Naive thymus-derived CD8-positive, alpha-beta T cell (primary cell): ENCODE data around the gene SUSD4. TPM values are rescaled to one million over a fixed set of nuclear protein-coding genes. Genes with fewer than 3 reads are reported as not detected.

ENCODE experiments used
- ATAC-seq, 2 donors: fragments of 150-1000 bp; cut with Tn5 transposase in 1 of 2; sonication (Bioruptor Pico), chemical (Tn5 transposase) in 1 of 2; 1 replicate in 1 of 2; 2 replicates in 1 of 2; pipeline ENCODE4 v1.10.0; 2021; ENCODE audit warnings: mild to moderate bottlenecking in 2 of 2, moderate library complexity in 2 of 2
- POLR2A ChIA-PET: fragments of 350-600 bp; sonication (Branson Sonifier 250); formaldehyde crosslinking; loops from one replicate; lab custom pipeline; 2021; ENCODE audit warnings: antibody characterized with exemption; lab: Charles Lee
- DNase-seq, 10 donors: peaks; one replicate each; pipeline versions ENCODE4 v3.0.0 to v3.0.0-alpha.2; 2020 to 2022
- H3K27ac Mint-ChIP-seq, 10 donors: one replicate each; pipeline ENCODE4 v1.8.0; 2020 to 2022; ENCODE audit warnings: mild to moderate bottlenecking in 10 of 10, mixed read lengths in 10 of 10, moderate library complexity in 4 of 10, inconsistent platforms in 1 of 10
- H3K27me3 Mint-ChIP-seq, 5 donors: one replicate each; pipeline ENCODE4 v1.8.0; 2021 to 2022; ENCODE audit warnings: mixed read lengths in 5 of 5
- H3K36me3 Mint-ChIP-seq, 3 donors: one replicate each; pipeline ENCODE4 v1.8.0; 2020 to 2022; ENCODE audit warnings: mixed read lengths in 3 of 3, mild to moderate bottlenecking in 2 of 3, inconsistent platforms in 1 of 3
- H3K4me1 Mint-ChIP-seq, 4 donors: one replicate each; pipeline ENCODE4 v1.8.0; 2021 to 2022; ENCODE audit warnings: mixed read lengths in 4 of 4
- H3K4me3 Mint-ChIP-seq, 10 donors: one replicate each; pipeline ENCODE4 v1.8.0; 2020 to 2022; ENCODE audit warnings: mild to moderate bottlenecking in 10 of 10, mixed read lengths in 10 of 10, moderate library complexity in 6 of 10, inconsistent platforms in 1 of 10
- H3K9me3 Mint-ChIP-seq, 9 donors: one replicate each; pipeline ENCODE4 v1.8.0; 2020 to 2022; ENCODE audit warnings: mixed read lengths in 9 of 9, mild to moderate bottlenecking in 3 of 9, inconsistent platforms in 1 of 9, moderate library complexity in 1 of 9
- polyA plus RNA-seq, 3 donors: library from polyadenylated mRNA; unstranded; fragments of 300-500 nt; fragmentation: Illumina TruSeq; gene quantifications; one replicate each; pipeline ENCODE4 v1.2.3, GENCODE V29; 2021
- total RNA-seq, 8 experiments: library from RNA in 2 of 8; stranded (reverse) in 2 of 8; gene quantifications; one replicate each; pipeline ENCODE4 v1.2.3 and lab custom pipeline; 2021 to 2026

The SUSD4 gene
- total and polyA plus RNA-seq, 5 experiments from 2014 or later = 0.52 to 7.8 (median 2.6) TPM

- Mint-ChIP-seq H3K27ac (no peak overlapping the region), H3K4me3 (no peak overlapping the region), H3K27me3 (peaks cover 0 to 5% (median 0%) of the 10 kb centered on the region in 5 donors), H3K4me1 (peaks cover 16 to 41% (median 38%) of the 10 kb centered on the region in 4 donors), H3K36me3 (no peaks in the 10 kb centered on the region), H3K9me3 (peaks cover 0 to 8% (median 2%) of the 10 kb centered on the region in 9 donors)
- POLR2A ChIA-PET = no interaction called here
- ATAC-seq (no peak), DNase-seq (no peak)
Measured at GRCh38 chr1:223242971-223243370, 121.0 kb downstream of the SUSD4 start.

DNA sequence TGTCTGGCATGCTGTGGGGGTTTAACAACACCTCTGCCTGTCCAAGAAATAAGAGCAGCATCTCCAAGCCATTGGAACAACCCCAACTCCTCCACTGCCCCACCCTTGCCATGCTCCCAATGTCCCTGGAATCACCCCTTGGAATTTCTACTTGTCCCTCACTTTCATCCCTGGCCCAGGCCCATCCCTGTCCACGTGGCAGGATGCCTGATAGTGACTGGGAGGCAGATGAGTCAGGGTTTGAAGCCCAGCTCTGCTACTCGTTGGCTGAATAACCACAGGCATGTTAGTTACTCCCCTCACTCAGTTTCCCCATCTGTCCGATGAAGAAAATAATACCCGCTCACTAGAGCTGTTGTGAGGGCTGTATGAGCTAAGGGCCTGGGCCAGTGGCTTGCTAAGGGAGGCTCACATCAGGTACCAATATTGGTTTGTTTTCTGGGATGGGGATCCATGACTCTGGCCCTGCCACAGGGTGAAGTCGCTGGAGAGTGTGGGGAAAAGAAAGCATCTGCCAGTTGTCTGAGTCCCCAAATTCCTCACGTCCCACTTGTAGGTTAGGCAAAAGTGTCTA, 121.5 kb downstream of the SUSD4 start:
- H3K27ac Mint-ChIP-seq = peak overlapping the region in 3 of 10 donors; percentile 19 to 72 (median 21)

GRCh38 chr1:223240122-223240521, 123.9 kb downstream of the SUSD4 start:
- POLR2A ChIA-PET = interaction anchor here (0.7 kb wide), 1 partner anchor 622 kb away, joined by 3 read pairs; the partner anchor contains the start of gene MIA3
- Mint-ChIP-seq H3K36me3 (peaks cover 0 to 8% (median 5%) of the 10 kb centered on the region in 3 donors), H3K4me1 (peaks cover 17 to 37% (median 34%) of the 10 kb centered on the region in 4 donors), H3K27ac (peak overlapping the region in 3 of 10 donors; percentile 57 to 90 (median 73)), H3K9me3 (peaks cover 1 to 29% (median 9%) of the 10 kb centered on the region in 9 donors), H3K4me3 (peak overlapping the region in 1 of 10 donors; percentile 57), H3K27me3 (no peaks in the 10 kb centered on the region)
- ATAC-seq (no peak), DNase-seq (no peak)

More for the DNA sequence above, 121.5 kb downstream of the SUSD4 start:
- no peaks in the 10 kb centered on the region for H3K36me3 Mint-ChIP-seq
- DNase-seq = no peak
- H3K4me1 Mint-ChIP-seq = peaks cover 16 to 37% (median 36%) of the 10 kb centered on the region in 4 donors
- POLR2A ChIA-PET = no interaction called here
- H3K4me3 Mint-ChIP-seq = no peak overlapping the region
- ATAC-seq = no peak
- H3K27me3 Mint-ChIP-seq = peaks cover 0 to 5% (median 0%) of the 10 kb centered on the region in 5 donors
- peaks cover 0 to 13% (median 2%) of the 10 kb centered on the region in 9 donors for H3K9me3 Mint-ChIP-seq

GRCh38 chr1:223235091-223235490, 128.9 kb downstream of the SUSD4 start:
- Mint-ChIP-seq H3K4me1 (peaks cover 23 to 55% (median 54%) of the 10 kb centered on the region in 4 donors), H3K27ac (peak overlapping the region in 6 of 10 donors; percentile 8 to 87 (median 68)), H3K36me3 (peaks cover 0 to 8% (median 5%) of the 10 kb centered on the region in 3 donors), H3K27me3 (no peaks in the 10 kb centered on the region), H3K4me3 (peak overlapping the region in 3 of 10 donors; percentile 34 to 57 (median 44)), H3K9me3 (peaks cover 1 to 29% (median 9%) of the 10 kb centered on the region in 9 donors)
- POLR2A ChIA-PET = no interaction called here
- DNase-seq = no peak
- peak in 1 of 2 donors; percentile 42 for ATAC-seq

DNA sequence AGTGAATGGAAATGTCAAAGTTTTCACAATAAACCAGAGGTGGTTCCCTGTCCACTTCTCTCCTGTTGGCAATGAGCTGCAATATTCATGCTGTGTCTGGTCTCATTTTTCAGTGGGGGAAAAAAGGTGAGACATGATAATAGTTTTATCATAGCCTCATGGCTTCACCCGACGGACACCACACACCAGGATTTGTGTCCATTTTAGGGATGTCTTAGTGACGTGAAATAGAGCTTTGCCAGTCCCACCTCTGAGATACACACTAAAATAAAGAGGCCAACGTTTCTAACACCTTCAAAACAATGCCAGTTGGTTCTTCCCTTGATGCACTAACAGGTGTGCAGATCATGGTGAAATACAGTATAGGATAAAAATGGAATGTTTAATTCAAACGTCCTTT, 129.4 kb downstream of the SUSD4 start:
- Mint-ChIP-seq H3K36me3 (peaks cover 0 to 8% (median 5%) of the 10 kb centered on the region in 3 donors), H3K4me1 (peaks cover 27 to 58% (median 56%) of the 10 kb centered on the region in 4 donors), H3K9me3 (peaks cover 1 to 29% (median 9%) of the 10 kb centered on the region in 9 donors), H3K27me3 (no peaks in the 10 kb centered on the region), H3K27ac (peak overlapping the region in 8 of 10 donors; percentile 8 to 87 (median 74)), H3K4me3 (peak overlapping the region in 5 of 10 donors; percentile 5 to 57 (median 34))
- DNase-seq (no peak), ATAC-seq (no peak)
- POLR2A ChIA-PET = no interaction called here

- no peaks in the 10 kb centered on the region for H3K27me3 Mint-ChIP-seq
- ATAC-seq = no peak
- H3K4me1 Mint-ChIP-seq = peaks cover 27 to 61% (median 60%) of the 10 kb centered on the region in 4 donors
- POLR2A ChIA-PET = no interaction called here
- peak overlapping the region in 5 of 10 donors; percentile 8 to 74 (median 66) for H3K27ac Mint-ChIP-seq
- peaks cover 0 to 8% (median 5%) of the 10 kb centered on the region in 3 donors for H3K36me3 Mint-ChIP-seq
- no peak for DNase-seq
- peaks cover 1 to 29% (median 9%) of the 10 kb centered on the region in 9 donors for H3K9me3 Mint-ChIP-seq
- peak overlapping the region in 1 of 10 donors; percentile 57 for H3K4me3 Mint-ChIP-seq
Measured at GRCh38 chr1:223234170-223234514, 129.8 kb downstream of the SUSD4 start.

DNA sequence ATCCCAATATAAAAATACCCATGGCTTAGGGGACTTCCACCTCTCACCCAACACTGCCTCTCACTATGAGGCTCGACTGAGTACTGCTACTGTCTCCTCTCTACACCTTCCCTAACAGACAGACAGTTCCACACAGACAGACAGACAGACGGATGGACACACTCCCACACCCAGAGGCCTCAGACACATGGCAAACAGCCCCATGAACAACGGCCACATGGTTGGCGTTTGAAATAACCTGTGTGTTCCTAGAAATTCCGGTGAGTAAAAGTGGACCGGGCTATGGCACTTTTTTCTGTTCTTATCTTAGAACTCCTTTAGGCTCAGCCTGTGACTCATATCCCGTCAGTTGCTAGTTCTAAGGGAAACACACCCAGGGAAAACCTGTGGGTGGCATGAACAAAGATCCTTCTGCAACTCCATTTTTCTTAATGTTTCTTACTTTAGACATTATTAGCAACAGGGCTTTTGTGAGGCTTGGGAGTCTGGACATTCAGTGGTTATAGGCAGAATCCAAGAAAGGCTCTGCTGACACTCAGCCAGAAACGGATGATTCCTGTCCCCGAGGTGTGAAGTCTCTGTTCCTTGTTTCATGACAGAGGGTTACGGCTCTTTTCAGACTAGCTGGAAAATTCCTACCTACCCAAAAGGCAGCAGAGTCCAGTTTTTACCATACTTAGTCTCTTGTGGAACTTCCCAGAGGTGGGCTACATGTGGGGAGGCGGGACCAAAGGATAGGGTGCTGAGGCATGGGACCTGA, 130.4 kb downstream of the SUSD4 start:
- Mint-ChIP-seq H3K27me3 (no peaks in the 10 kb centered on the region), H3K9me3 (peaks cover 1 to 27% (median 9%) of the 10 kb centered on the region in 9 donors), H3K27ac (peak overlapping the region in 3 of 10 donors; percentile 7 to 70 (median 66)), H3K4me1 (peaks cover 27 to 66% (median 65%) of the 10 kb centered on the region in 4 donors), H3K36me3 (peaks cover 0 to 8% (median 5%) of the 10 kb centered on the region in 3 donors), H3K4me3 (peak overlapping the region in 3 of 10 donors; percentile 4 to 40 (median 24))
- ATAC-seq (no peak), DNase-seq (no peak)
- POLR2A ChIA-PET = no interaction called here

- H3K9me3 Mint-ChIP-seq = peaks cover under 1 to 22% (median 9%) of the 10 kb centered on the region in 9 donors
- H3K27me3 Mint-ChIP-seq = no peaks in the 10 kb centered on the region
- POLR2A ChIA-PET = no interaction called here
- ATAC-seq (no peak), DNase-seq (no peak)
- no peak overlapping the region for H3K4me3 Mint-ChIP-seq
- peaks cover 0 to 8% (median 5%) of the 10 kb centered on the region in 3 donors for H3K36me3 Mint-ChIP-seq
- peak overlapping the region in 2 of 10 donors; percentile 47 to 90 for H3K27ac Mint-ChIP-seq
- peaks cover 27 to 72% (median 70%) of the 10 kb centered on the region in 4 donors for H3K4me1 Mint-ChIP-seq
Measured at GRCh38 chr1:223233019-223233409, 131.0 kb downstream of the SUSD4 start.

DNA sequence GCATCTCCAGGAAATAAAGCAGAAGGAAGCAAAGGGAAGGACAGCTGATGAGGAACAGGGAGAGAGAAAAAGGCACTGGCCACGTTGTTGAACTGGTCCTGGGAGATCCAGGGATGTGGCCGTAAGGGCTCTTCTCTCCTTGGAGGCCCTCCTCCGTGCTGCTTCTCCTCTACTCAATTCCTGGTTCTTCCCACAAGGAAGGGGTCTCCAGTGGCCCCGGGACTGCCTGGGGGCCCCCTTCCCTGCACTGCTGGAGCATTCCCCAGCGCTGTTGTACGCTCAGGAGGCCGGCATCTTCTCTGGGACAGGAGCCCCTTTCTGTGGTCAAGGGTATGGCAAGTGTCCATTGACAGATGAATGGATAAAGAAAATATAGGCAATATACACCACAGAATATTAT, 132.4 kb downstream of the SUSD4 start:
- H3K27me3 Mint-ChIP-seq = no peaks in the 10 kb centered on the region
- H3K36me3 Mint-ChIP-seq = peaks cover 0 to 3% (median under 1%) of the 10 kb centered on the region in 3 donors
- H3K27ac Mint-ChIP-seq = peak overlapping the region in 8 of 10 donors; percentile 32 to 98 (median 90)
- peaks cover 27 to 84% (median 77%) of the 10 kb centered on the region in 4 donors for H3K4me1 Mint-ChIP-seq
- H3K9me3 Mint-ChIP-seq = peaks cover 0 to 11% (median 2%) of the 10 kb centered on the region in 9 donors
- no peak for DNase-seq
- POLR2A ChIA-PET = no interaction called here
- ATAC-seq = no peak
- H3K4me3 Mint-ChIP-seq = peak overlapping the region in 4 of 10 donors; percentile 0 to 33 (median 4)

DNA sequence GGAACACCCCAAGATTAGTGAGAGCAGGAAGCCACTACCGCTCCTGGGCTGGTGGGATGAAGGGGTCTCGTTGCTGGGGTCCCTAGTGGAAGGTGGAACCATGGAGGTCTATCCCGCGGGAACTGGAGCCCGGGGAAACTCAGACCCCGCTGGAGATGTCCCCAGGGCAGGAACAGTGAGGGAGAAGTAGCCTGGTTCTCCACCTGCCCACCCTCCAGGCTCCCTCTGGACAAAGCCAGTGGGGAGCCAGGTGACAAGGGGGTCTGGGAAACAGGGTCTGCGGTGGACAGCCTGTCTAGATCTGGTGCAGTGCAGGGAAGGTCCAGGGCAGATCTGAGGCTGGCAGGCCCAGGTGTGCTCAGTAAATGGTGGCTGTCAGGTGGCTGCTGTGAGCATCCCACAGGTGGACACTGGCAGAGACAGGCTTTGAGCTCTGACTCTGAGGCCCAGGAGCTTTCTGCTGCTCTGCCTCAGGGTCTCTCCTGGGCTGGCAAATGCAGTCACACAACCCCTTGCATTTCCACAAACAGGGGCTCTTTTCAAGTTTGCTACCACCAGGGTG, 132.9 kb downstream of the SUSD4 start:
- Mint-ChIP-seq H3K4me1 (peaks cover 29 to 87% (median 77%) of the 10 kb centered on the region in 4 donors), H3K36me3 (no peaks in the 10 kb centered on the region), H3K4me3 (peak overlapping the region in 8 of 10 donors; percentile 35 to 78 (median 67)), H3K27me3 (no peaks in the 10 kb centered on the region), H3K27ac (peak overlapping the region; percentile 82 to 98 (median 92)), H3K9me3 (peaks cover 0 to 6% (median 2%) of the 10 kb centered on the region in 9 donors)
- ATAC-seq (no peak), DNase-seq (no peak)
- POLR2A ChIA-PET = interaction anchor here (1.6 kb wide), 1 partner anchor 88 kb away, joined by 4 read pairs; the partner anchor contains the start of gene TLR5

- peak; percentile 64 to 68 for ATAC-seq
- Mint-ChIP-seq H3K4me3 (peak overlapping the region; percentile 35 to 78 (median 67)), H3K36me3 (peaks cover 0 to 3% (median 0%) of the 10 kb centered on the region in 3 donors), H3K27me3 (no peaks in the 10 kb centered on the region), H3K27ac (peak overlapping the region; percentile 82 to 98 (median 92)), H3K9me3 (peaks cover 0 to 2% (median 0%) of the 10 kb centered on the region in 9 donors), H3K4me1 (peaks cover 29 to 91% (median 74%) of the 10 kb centered on the region in 4 donors)
- peak in 4 of 10 donors; percentile 26 to 49 (median 42) for DNase-seq
- POLR2A ChIA-PET = interaction anchor here (0.7 to 1.6 kb wide), 3 partner anchors 87 to 1515 kb away, joined by 3 to 4 read pairs (median 3); partner anchors contain the start of gene TLR5
Measured at GRCh38 chr1:223230161-223230881, 133.7 kb downstream of the SUSD4 start.
